CD1c-positive myeloid dendritic cell (primary cell): ENCODE data around the gene SPEN.
A peak's percentile ranks its signal among the peaks of the same experiment; 100 is the strongest.
"Not testable (repeated sequence)": the region's sequence is repeated elsewhere in the genome, so short reads cannot be mapped to it uniquely, and the experiment has no call there.

Experiments
- DNase-seq: peaks from one replicate; pipeline ENCODE4 v3.0.0-alpha.2; 2016; ENCODE audit errors: extremely low spot score

The SPEN gene

DNA sequence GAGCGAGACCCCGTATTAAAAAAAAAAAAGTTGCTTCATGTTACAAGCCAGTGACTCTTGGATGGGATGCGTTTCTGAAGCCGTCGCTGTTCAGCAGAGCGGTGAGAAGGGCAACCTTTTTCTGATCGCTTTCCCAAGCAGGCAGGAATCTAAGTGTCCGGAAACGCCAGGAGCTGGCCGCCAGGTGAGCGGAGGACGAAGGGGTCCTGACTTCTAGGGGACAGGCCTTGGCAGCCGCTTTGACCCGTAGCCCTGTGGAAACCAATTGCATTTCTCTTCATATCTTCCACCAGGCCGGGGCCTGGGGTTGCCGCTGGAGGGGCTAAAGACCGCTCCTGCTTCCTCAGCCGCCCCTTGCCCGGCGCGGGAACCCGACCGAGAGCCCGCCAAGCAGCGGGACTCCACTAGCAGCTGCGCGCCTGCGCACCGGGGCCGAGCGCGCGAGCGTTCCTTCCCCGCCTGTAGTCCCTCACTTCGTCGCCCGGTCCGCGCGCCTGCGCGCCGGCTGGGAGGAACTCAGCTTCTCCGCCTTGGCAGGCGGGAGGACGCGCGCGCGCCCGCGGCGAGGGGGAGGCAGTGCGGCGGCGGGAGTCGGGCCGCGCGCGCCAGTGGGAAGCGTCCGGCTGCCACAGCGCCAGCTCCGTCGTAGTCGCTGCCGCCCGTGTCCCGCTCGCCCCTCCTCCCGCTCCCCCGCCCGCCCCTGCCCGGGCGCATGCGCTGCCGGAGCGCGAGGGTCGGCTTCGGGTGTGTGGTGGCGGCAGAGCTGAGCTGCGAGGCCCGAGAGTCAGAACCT lies at the start of gene SPEN:
Gene SPEN (plus strand): TSS at position 608 of the 793 bp plus-strand sequence. CDS start 361 bp downstream, outside the sequence.
- peak; percentile 100 for DNase-seq

DNA sequence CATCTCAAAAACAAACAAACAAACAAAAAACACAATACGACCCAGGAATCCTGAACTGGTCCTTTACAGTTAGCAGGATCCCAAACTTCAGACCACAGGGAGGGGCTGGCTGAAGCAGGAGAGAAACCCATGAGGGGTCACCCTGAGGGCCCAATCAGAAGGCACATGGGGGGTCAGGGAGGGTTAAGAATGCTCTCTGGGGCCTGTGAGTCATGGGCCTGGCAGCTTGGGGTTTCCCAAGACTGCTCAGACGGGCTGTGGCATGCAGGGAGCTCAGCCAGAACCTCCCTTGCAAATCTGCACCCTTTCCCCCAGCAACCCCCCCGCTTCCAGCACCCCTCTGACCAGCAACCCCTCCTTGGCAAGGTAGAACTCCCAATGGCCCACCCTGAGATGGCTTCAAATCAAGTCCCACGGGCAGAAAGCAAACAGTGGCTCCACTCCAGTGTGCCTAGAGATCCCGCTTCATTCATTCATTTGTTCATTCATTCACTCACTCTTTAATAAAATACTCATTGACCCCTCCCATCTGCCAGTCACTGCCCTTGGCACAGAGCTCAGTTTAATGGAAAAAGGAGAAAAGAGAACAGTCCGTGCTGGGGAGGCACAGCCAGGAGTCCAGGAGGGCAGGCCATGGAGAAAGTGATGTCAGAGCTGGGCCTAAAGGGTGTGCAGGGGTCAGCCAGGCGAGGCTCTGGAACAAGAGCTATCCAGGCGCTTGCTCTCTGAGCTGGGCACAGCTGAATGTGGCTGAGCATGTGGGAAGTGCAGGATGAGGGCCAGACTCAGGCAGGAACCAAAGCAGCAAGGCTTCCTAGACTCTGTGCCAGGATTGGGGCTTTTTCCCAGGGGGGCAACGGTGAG lies 48.3 kb upstream of the SPEN start:
- DNase-seq: peak; percentile 29

- DNase-seq: peak; percentile 28
Observed at GRCh38 chr1:15799928-15800835, 47.3 kb upstream of the SPEN start.

GRCh38 chr1:15802234-15802965 lies 45.1 kb upstream of the SPEN start:
- no peak for DNase-seq

DNA sequence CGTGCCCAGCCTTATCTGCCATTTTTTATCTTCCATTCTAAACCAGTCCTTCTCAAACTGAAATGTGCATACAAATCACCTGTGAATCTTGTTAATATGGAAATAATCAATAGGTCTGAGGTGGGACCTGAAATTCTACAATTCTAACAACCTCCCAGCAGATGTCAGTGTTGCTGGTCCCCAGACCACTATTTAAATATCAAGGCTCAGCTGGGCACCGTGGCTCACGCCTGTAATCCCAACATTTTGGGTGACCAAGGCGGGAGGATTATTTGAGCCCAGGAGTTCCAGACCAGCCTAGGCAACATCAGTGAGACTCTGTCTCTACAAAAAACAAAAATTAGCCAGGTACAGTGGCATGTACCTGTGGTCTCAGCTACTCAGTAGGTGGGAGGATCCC lies 44.1 kb upstream of the SPEN start:
- DNase-seq: peak; percentile 33

- DNase-seq: no peak
Observed at GRCh38 chr1:15804060-15804459, 43.4 kb upstream of the SPEN start.

- no peak for DNase-seq
Observed at GRCh38 chr1:15807121-15807520, 40.4 kb upstream of the SPEN start.

- DNase-seq: not testable (repeated sequence)
Observed at GRCh38 chr1:15807549-15807948, 40.0 kb upstream of the SPEN start, which contains the start of gene UQCRHL. Gene UQCRHL (minus strand): TSS chr1:15807649. CDS start chr1:15807649, 0 bp downstream.

DNA sequence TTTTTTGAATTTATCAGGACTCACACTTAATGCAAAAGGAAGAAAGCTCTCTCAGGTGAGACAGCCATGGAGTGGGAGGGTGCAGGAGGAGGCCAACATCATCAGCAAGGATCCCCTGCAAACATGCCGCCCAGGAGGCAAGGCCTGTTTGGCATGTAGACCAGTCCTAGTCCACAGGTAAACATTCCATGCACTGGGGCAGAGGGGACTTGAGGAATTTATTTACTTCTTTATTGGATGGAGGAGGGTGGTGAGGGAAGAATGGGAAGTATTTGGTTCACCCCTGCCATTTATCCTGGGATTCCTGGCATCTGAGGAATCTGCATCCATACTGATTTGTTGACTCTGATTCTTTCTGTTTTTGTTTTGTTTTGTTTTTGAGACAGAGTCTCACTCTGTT lies 38.6 kb upstream of the SPEN start:
- no peak for DNase-seq

DNA sequence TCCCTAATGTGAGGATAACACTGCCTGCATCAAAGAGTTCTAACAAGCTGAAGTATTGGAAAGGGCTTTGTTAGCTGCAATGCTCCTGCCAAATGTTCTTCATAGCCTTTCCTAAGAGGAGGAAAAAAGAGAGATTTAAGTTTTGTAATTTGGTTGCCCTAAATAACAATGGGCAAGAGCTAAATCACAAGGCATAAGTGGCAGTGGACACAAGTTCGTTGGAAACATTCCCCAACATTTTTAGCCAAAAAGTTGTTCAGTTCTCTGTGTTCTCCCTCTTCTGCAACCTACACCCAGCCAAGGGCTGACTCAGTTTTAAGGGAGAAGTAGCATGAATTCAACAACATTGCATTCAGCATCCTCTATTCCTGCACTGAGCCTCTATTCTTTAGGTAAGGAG lies 37.4 kb upstream of the SPEN start:
- DNase-seq: no peak

- no peak for DNase-seq
Observed at GRCh38 chr1:15816674-15817073, 30.8 kb upstream of the SPEN start.

GRCh38 chr1:15820478-15820877 lies 27.0 kb upstream of the SPEN start:
- DNase-seq: no peak

GRCh38 chr1:15825800-15826199 lies 21.7 kb upstream of the SPEN start:
- DNase-seq: peak; percentile 64

DNA sequence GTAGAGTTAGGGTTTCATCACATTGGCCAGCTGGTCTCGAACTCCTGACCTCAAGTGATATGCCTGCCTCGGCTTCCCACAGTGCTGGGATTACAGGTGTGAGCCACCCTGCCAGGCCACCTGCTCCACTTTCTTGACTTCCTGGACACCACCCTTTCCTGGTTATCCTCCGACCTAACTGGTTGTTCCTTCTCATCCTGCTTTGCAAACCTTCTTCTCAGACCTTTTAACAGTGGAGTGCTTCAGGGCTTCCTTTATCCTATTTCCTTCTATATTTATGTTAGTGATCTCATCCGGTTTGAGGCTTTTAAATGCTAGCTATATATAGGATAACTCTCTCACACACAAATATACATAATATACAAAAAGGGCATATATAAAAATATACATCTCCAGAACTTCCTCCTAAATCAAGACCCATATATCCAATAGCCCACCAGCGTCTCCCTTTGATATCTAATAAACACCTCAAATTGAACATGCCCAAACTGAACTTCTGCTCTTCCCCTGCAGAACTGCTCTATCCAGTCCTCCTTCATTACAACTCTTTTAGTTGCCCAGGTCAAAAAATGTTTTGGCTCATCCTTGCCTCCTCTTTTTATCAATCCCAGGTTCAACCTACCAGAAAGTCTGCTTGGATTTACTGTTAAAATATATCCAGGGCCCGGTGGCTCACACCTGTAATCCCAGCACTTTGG lies 20.5 kb upstream of the SPEN start:
- DNase-seq: no peak

- DNase-seq: not testable (repeated sequence)
Observed at GRCh38 chr1:15827567-15827966, 19.9 kb upstream of the SPEN start.

DNA sequence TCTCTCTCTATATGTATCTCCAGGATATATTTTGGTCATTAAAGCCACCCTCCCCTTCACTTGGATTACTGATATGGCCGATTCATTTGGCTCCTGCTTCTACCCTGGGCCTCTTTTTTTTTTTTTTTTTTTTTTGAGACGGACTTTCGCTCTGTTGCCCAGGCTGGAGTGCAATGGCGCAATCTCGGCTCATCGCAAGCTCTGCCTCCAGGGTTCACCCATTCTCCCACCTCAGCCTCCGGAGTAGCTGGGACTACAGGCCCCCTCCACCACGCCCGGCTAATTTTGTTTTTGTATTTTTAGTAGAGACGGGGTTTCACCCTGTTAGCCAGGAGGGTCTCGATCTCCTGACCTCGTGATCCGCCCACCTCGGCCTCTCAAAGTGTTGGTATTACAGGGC lies 18.6 kb upstream of the SPEN start:
- DNase-seq: not testable (repeated sequence)

DNA sequence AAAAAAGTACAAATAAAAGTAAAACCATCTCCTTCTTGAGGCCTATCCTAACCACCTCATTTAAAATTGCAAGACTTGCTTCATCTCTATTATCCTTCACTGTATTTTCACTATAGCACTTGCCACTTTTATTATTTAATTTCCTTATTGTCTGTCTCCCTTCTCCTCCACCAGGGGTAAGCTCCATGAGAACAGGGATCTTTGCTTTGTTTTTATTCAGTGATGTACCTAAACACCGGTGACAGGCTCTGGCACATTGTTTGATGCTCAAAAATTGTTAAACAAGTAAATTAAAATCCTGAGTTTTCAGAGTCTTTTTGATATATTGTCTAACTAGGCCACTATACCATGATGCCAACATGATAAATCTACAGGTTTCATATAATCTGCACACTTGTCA lies 17.2 kb upstream of the SPEN start:
- DNase-seq: no peak

DNA sequence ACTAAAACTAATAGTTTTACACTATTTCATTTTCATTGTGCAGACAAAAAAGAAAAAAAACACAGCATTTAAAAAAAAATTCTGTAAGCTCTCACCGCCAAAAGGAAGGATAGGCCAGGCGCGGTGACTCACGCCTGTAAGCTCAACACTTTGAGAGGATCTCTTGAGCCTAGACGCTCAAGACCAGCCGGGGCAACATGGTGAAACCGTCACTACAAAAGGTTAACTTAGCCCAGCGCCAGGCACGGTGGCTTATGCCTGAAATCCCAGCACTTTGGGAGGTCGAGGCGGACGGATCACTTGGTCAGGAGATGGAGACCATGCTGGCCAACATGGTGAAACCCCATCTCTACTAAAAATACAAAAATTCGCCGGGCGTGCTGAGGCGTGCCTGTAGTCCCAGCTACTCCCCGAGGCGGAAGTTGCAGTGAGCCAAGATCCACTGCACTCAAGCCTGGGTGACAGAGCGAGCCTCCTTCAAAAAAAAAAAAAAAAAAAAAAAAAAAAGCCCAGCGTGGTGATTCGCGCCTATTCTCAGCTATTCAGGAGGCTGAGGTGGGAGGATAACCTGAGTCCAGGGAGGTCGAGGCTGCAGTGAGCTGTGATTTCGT lies 14.3 kb upstream of the SPEN start:
- DNase-seq: peak; percentile 53

- DNase-seq: peak; percentile 37
Observed at GRCh38 chr1:15833842-15834405, 13.6 kb upstream of the SPEN start.
